Measurements from ENCODE around the gene PPP1R1C.

GRCh38 chr2:182047544-182047943 is 61.9 kb downstream of the PPP1R1C start:
- no peak for TF ChIP-seq CTCF (IDR thresholded peaks at IDR 0.05)
- no peak for TF ChIP-seq POLR2AphosphoS5 (IDR thresholded peaks at IDR 0.05)
- TF ChIP-seq POLR2A (IDR thresholded peaks at IDR 0.05), result no peak
- no peak for TF ChIP-seq EP300 (IDR thresholded peaks at IDR 0.05; ENCODE audit: low read depth)

Measured in transverse colon (tissue), 4 donors.